ENCODE results near the gene BAX.
A peak's percentile ranks its signal among the peaks of the same experiment; 100 is the strongest.

Gene BAX

DNA sequence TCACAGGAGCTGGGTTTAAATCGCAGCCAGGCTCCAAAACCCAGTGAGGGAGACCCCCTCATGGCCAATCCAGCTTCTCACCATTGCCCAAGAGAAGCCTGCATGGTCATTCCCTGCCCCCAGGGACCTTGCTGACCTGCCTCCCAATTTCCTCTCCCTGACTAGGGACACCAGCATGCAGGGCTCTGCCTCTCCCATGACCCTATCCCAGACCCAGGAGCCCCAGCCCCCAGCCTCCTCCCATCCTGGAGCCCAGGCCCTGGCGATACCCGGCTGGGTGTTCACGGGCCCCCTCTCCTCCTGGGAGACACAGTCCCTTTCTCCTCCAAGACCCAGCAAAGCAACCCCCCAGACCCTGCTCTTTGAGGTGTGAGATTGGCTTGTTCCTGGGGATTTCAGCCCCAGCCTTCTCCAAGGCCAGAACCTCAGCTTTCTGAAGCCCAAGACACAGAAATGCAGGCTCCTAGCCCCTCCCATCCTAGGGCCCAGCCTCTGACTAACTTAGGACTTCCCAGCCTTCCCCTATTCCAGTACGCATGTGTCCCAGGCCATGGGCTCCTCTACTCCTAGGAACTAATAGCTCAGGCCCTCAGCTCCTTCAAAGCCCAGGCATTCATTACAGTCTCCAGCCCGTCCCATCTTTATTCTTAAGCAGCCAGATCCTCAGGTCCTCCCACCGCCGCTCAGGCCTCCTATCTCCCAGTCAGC is 37.4 kb downstream of the BAX start:
- Histone ChIP-seq H3K4me3 (ENCODE audit: low read length) (peak overlapping the region; percentile 98), H3K36me3 (ENCODE audit: insufficient read depth, low read depth, low read length) (peaks cover 24% of the 10 kb centered on the region), H3K4me1 (ENCODE audit: insufficient read depth, low read length) (peaks cover 6% of the 10 kb centered on the region), H3K27me3 (ENCODE audit: insufficient read depth, low read length) (no peaks in the 10 kb centered on the region), H3K9me3 (ENCODE audit: insufficient read depth, low read depth, low read length) (no peaks in the 10 kb centered on the region), H3K27ac (ENCODE audit: low read length) (no peak overlapping the region), H3K9ac (ENCODE audit: low read depth, low read length) (peak overlapping the region; percentile 95)

- H3K27me3 ChIP-seq (ENCODE audit: insufficient read depth, low read length): no peaks in the 10 kb centered on the region
- H3K4me3 ChIP-seq (ENCODE audit: low read length): peak overlapping the region; percentile 98
- peak overlapping the region; percentile 95 for H3K9ac ChIP-seq (ENCODE audit: low read depth, low read length)
- no peaks in the 10 kb centered on the region for H3K9me3 ChIP-seq (ENCODE audit: insufficient read depth, low read depth, low read length)
- peak overlapping the region; percentile 45 for H3K27ac ChIP-seq (ENCODE audit: low read length)
- peaks cover 19% of the 10 kb centered on the region for H3K36me3 ChIP-seq (ENCODE audit: insufficient read depth, low read depth, low read length)
- H3K4me1 ChIP-seq (ENCODE audit: insufficient read depth, low read length): peaks cover 6% of the 10 kb centered on the region
These were observed 38.0 kb downstream of the BAX start for GRCh38 chr19:48992581-48993174.

- Histone ChIP-seq H3K4me1 (ENCODE audit: insufficient read depth, low read length) (peaks cover 6% of the 10 kb centered on the region), H3K9ac (ENCODE audit: low read depth, low read length) (peak within 1 kb of the TSS; percentile 95), H3K36me3 (ENCODE audit: insufficient read depth, low read depth, low read length) (peaks cover 14% of the 10 kb centered on the region), H3K4me3 (ENCODE audit: low read length) (peak within 1 kb of the TSS; percentile 98), H3K9me3 (ENCODE audit: insufficient read depth, low read depth, low read length) (no peaks in the 10 kb centered on the region), H3K27ac (ENCODE audit: low read length) (peak within 1 kb of the TSS; percentile 45), H3K27me3 (ENCODE audit: insufficient read depth, low read length) (no peaks in the 10 kb centered on the region)
These were observed 38.7 kb downstream of the BAX start, which contains the start of the genes GYS1 and RUVBL2 for GRCh38 chr19:48993175-48994034. GYS1 (minus strand) TSS chr19:48993309; CDS start chr19:48993112, 197 bp downstream. RUVBL2 (plus strand) TSS chr19:48993887; CDS start chr19:48993912, 25 bp downstream.

DNA sequence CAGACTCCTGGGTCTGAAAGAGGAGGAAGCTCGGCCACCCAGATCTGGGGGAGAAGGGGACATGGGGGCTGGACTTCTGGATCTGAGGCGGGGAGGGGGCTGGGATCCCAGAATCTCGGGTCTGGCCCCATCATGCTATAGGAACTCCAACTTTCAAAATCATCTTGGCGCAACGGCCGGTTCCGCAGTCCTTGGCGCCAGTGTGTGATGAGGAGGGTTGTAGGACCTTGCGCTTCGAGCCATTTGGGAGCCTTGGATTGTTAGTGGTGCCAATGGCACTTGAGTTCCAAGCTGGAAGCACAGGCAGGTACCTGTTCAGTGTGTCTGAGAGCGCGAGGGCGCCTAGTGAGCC is 39.3 kb downstream of the BAX start:
- Histone ChIP-seq H3K27ac (ENCODE audit: low read length) (no peak overlapping the region), H3K4me1 (ENCODE audit: insufficient read depth, low read length) (peaks cover 6% of the 10 kb centered on the region), H3K4me3 (ENCODE audit: low read length) (peak overlapping the region; percentile 98), H3K36me3 (ENCODE audit: insufficient read depth, low read depth, low read length) (peaks cover 9% of the 10 kb centered on the region; the same call in 1 of the 2 replicates), H3K9me3 (ENCODE audit: insufficient read depth, low read depth, low read length) (no peaks in the 10 kb centered on the region), H3K9ac (ENCODE audit: low read depth, low read length) (peak overlapping the region; percentile 89; the same call in 1 of the 2 replicates), H3K27me3 (ENCODE audit: insufficient read depth, low read length) (no peaks in the 10 kb centered on the region)

DNA sequence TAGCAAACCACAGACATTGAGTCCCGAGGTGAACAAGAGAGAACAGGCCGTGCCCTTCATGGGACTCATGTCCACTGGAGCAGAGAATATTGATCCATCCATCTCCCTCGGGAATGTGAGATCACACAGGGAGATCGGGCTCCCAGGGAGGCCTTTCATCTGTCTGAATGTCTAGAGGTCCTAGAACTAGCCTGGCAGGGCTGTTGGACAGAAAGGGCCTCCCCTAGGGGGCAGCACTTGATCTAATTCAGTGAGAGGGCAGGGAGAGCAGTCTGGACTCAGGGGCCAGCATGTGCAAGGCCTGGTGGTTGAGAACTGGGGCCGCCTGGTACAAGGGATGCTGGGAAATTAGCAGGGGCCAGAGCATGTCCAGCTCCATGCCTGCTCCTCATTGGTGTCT is 43.3 kb downstream of the BAX start:
- Histone ChIP-seq H3K36me3 (ENCODE audit: insufficient read depth, low read depth, low read length) (peaks cover 10% of the 10 kb centered on the region; the same call in 1 of the 2 replicates), H3K4me1 (ENCODE audit: insufficient read depth, low read length) (0 out of 2 replicates have a peak, but pooled peaks cover 2% of the 10 kb centered on the region), H3K27me3 (ENCODE audit: insufficient read depth, low read length) (no peaks in the 10 kb centered on the region), H3K4me3 (ENCODE audit: low read length) (no peak overlapping the region), H3K9ac (ENCODE audit: low read depth, low read length) (no peak overlapping the region), H3K27ac (ENCODE audit: low read length) (no peak overlapping the region), H3K9me3 (ENCODE audit: insufficient read depth, low read depth, low read length) (no peaks in the 10 kb centered on the region)

- H3K9me3 ChIP-seq (ENCODE audit: insufficient read depth, low read depth, low read length): no peaks in the 10 kb centered on the region
- H3K4me3 ChIP-seq (ENCODE audit: low read length): no peak overlapping the region
- H3K27ac ChIP-seq (ENCODE audit: low read length): no peak overlapping the region
- no peaks in the 10 kb centered on the region for H3K27me3 ChIP-seq (ENCODE audit: insufficient read depth, low read length)
- peaks cover 28% of the 10 kb centered on the region for H3K36me3 ChIP-seq (ENCODE audit: insufficient read depth, low read depth, low read length)
- H3K9ac ChIP-seq (ENCODE audit: low read depth, low read length): no peak overlapping the region
- H3K4me1 ChIP-seq (ENCODE audit: insufficient read depth, low read length): 0 out of 2 replicates have a peak, but pooled peaks cover 2% of the 10 kb centered on the region
These were observed 45.0 kb downstream of the BAX start for GRCh38 chr19:48999481-49000325.

DNA sequence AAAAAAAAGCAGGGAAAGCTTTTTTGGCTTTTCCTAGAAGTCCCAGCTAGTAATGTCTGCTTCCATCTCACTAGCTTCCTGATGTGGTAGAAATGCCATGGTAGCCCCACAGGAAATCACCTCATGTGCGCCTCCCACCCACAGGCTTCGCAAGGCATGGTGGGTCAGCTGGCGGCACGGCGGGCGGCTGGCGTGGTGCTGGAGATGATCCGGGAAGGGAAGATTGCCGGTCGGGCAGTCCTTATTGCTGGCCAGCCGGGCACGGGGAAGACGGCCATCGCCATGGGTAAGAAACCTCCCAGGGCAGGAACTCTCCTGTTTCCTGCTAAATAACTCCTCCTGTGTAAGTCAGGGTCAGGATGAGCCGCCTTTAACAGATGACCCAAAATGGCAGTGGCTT is 49.5 kb downstream of the BAX start:
- Histone ChIP-seq H3K27ac (ENCODE audit: low read length) (no peak overlapping the region), H3K27me3 (ENCODE audit: insufficient read depth, low read length) (no peaks in the 10 kb centered on the region), H3K36me3 (ENCODE audit: insufficient read depth, low read depth, low read length) (peaks cover 57% of the 10 kb centered on the region), H3K9me3 (ENCODE audit: insufficient read depth, low read depth, low read length) (no peaks in the 10 kb centered on the region), H3K4me1 (ENCODE audit: insufficient read depth, low read length) (0 out of 2 replicates have a peak, but pooled peaks cover 2% of the 10 kb centered on the region), H3K9ac (ENCODE audit: low read depth, low read length) (no peak overlapping the region), H3K4me3 (ENCODE audit: low read length) (no peak overlapping the region)

DNA sequence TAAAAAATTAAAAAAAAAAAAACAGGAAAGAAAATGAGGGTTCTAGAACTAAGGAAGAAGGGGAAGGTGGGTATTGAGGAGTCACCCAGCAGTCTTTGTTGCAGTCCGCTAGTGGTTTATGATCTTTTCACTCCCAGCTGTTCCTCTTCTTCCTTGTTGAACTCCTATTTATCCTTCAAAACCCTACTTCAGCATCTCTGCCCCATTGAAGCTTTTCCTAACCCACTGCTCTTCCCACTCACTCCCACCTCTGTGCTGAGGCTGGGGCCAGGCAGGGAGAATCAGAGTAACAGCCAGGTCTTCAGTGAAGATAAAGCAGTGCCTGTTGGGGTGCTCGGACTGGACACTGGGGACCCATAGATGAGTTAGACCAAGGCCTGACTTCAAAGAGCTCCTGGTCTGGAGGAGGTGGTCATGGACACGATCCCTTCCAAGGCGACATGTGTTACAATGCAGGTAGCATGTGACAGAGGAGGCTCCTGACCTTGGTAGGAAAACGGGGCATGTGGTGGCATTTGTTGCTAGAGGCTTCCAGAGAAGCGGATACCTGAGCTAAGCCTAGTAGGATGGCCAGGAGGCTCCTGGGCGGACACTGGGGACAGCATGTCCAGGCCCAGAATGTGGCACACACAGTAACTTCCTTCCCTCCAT is 50.4 kb downstream of the BAX start:
- H3K9ac ChIP-seq (ENCODE audit: low read depth, low read length): no peak overlapping the region
- H3K36me3 ChIP-seq (ENCODE audit: insufficient read depth, low read depth, low read length): peaks cover 66% of the 10 kb centered on the region
- no peaks in the 10 kb centered on the region for H3K4me1 ChIP-seq (ENCODE audit: insufficient read depth, low read length)
- no peak overlapping the region for H3K4me3 ChIP-seq (ENCODE audit: low read length)
- H3K27ac ChIP-seq (ENCODE audit: low read length): no peak overlapping the region
- H3K27me3 ChIP-seq (ENCODE audit: insufficient read depth, low read length): no peaks in the 10 kb centered on the region
- no peaks in the 10 kb centered on the region for H3K9me3 ChIP-seq (ENCODE audit: insufficient read depth, low read depth, low read length)

GRCh38 chr19:49006905-49007304 is 52.2 kb downstream of the BAX start:
- Histone ChIP-seq H3K27ac (ENCODE audit: low read length) (no peak overlapping the region), H3K4me3 (ENCODE audit: low read length) (no peak overlapping the region), H3K36me3 (ENCODE audit: insufficient read depth, low read depth, low read length) (peaks cover 79% of the 10 kb centered on the region), H3K27me3 (ENCODE audit: insufficient read depth, low read length) (no peaks in the 10 kb centered on the region), H3K4me1 (ENCODE audit: insufficient read depth, low read length) (no peaks in the 10 kb centered on the region), H3K9me3 (ENCODE audit: insufficient read depth, low read depth, low read length) (no peaks in the 10 kb centered on the region), H3K9ac (ENCODE audit: low read depth, low read length) (no peak overlapping the region)

DNA sequence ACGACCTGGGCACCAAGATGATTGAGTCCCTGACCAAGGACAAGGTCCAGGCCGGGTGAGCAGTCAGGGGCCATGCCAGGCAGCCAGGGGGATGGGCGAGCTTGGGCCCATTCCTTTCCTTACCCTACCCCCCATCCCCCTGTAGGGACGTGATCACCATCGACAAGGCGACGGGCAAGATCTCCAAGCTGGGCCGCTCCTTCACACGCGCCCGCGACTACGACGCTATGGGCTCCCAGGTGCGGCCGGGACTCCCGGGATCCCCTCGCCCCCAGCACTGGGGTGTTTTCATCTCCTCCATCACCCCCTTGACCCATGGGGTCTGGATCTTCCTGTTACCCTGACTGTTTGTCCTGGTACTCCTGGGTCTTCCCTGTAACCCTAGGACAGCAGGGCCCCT is 55.2 kb downstream of the BAX start:
- H3K9me3 ChIP-seq (ENCODE audit: insufficient read depth, low read depth, low read length): no peaks in the 10 kb centered on the region
- no peaks in the 10 kb centered on the region for H3K4me1 ChIP-seq (ENCODE audit: insufficient read depth, low read length)
- H3K27me3 ChIP-seq (ENCODE audit: insufficient read depth, low read length): no peaks in the 10 kb centered on the region
- no peak overlapping the region for H3K27ac ChIP-seq (ENCODE audit: low read length)
- peaks cover 79% of the 10 kb centered on the region for H3K36me3 ChIP-seq (ENCODE audit: insufficient read depth, low read depth, low read length)
- no peak overlapping the region for H3K4me3 ChIP-seq (ENCODE audit: low read length)
- no peak overlapping the region for H3K9ac ChIP-seq (ENCODE audit: low read depth, low read length)
